Stimulated activated CD8-positive, alpha-beta memory T cell treated with anti-CD3 and anti-CD28 coated beads, Interleukin-12 subunit alpha, Interleukin-12 subunit beta, amount 100 ng/mL, for 4 hours (primary cell): ENCODE results near the gene HIVEP3.
A peak's percentile ranks its signal among the peaks of the same experiment; 100 is the strongest.

Source experiments
- DNase-seq: peaks from one replicate; pipeline ENCODE4 v3.0.0-alpha.2; 2020; ENCODE audit warnings: low read depth

HIVEP3 gene

DNA sequence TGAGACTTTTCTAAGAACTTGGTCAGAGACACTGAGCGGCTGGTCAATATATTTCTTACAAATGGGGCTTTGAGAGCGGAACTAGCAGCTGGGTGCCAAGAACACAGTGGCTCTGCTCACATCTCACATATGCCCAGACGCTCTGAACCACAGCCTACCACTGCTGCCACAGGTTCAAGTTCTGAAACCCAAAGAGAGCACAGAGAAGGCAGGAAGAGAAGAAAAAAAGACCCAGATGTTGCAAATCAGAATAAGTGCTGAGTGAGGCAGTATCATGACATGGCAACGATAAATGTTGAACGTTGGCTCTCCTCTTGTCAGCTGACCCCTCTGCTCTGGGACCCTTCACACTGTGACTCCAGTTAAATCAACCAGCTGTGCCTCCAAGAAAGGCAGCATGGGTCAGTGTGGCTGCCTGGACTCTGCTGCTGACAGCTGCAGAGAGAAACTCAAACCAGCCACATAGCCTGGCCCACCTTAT is 26.4 kb downstream of the HIVEP3 start:
- DNase-seq: no peak

DNA sequence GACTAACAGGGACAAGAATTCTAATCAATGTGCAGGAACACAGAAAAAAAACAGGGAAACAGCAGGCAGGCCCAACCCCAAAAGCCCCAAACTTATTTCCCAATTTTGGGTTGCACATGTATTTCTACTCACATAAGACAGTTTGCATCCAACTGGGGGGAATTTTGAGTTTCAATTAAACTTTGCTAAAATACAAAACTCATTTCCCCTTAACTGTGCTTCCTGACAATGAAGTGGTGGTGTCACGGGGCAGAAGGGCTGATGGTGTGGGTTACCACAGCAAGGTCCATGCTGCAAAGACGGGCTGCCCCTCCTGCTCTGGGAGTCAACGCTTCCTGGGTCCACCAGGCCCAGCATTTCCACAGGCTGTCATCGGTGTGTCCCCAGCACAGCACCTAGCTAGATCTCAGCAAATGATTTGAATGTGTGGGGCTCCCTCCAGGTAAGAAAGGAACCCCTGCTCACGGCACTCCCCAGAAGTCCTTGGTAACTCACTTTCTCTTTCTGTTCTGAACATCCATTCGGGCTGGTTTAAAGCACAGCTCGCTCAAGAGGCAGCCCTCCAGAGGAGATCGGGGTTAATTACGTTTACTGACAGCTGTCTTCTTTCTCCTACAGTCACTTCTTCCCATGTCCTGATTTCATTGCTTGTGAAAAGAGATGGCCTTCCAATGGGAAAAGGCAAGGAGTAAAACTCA is 27.4 kb downstream of the HIVEP3 start:
- peak; percentile 37 for DNase-seq

DNA sequence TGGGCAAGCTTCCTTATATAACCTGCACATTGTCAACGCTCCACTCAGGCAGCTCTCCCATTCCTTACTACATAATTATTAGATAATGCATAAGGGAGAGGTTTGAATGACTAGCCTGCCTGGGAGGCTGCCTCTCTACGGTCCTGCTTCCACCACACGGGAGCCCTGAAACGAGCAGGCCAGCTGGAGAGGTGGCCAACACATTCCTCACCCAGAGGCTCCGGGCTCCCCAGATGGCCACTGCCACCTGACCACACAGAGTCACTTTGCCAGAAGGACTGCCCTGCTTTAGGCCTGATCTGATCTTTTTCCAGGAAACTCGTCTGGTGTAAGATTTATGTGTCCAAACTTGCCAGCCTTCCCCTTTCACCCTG is 27.9 kb downstream of the HIVEP3 start:
- DNase-seq: no peak

DNA sequence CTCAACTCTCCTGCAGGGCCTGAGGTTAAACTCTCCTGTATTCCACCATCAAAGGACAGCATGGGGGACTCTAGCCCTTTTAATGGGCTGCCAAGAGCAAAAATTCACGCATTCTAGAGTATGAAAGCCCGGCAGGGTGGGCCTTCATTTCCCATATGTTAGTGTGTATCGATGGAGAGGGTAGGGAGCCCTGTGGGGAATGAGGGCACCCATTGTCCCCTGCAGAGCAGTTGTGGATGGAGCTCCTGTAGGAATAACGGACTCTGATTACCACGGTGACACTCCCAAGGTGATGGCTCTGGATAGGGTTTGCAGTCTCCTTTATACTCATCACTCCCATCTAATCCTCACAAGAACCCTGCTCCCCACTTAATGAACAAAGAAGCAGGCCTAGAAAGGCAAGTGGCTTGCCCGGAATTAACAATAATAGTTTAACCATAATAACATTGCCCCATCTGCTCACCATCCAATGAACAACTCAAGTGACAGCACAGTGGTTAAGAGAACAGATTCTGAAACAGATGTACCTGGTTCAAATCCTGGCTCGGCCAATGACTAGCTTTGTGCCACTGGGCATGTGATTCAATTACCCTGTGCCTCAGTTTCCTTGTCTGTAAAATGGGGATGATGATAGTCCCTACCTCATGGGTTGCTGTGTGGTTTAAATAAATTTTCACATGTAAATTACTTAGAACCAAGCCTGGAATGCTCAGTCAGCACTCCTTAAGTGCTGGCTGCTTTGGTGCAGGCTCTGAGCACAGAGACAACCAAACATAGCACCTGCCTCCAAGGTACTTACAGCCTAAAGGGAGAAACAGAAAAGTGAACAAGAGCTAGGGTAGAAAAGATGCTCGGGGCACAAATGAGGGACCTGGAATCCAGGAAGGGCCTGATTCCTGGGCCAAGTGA is 29.0 kb downstream of the HIVEP3 start:
- no peak for DNase-seq

DNA sequence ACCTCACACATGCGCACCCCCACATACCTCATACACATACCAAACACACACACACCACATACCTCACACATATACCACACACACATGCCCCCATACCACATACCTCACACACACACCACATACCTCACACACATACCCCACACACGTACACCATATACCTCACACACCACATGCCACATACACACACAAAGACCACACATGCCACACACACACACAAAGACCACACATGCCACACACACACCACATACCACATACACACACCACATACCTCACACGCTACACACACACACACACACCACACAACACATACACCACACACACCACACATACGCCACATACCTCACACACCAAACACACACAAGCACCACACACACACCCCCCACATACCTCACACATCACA is 30.0 kb downstream of the HIVEP3 start:
- no peak for DNase-seq

DNA sequence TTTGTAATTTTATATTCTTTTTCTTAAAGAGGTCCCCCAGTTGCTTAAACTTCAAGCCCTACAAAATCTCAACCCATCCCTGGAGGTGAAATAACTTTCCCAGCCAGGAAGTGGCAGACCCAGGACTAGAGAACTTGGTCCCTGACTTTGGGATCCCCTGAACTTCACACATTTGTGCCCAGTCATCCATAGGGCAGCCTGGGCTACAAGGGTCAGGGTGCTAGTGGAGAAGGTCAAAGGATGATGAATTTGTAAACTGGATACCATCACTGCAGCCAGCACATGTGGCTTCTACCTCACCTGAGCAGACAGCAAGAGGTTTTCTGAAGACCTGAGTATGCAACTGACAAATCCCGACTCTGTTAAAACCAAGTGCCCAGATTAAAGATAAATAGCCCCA is 31.4 kb downstream of the HIVEP3 start:
- DNase-seq: no peak

DNA sequence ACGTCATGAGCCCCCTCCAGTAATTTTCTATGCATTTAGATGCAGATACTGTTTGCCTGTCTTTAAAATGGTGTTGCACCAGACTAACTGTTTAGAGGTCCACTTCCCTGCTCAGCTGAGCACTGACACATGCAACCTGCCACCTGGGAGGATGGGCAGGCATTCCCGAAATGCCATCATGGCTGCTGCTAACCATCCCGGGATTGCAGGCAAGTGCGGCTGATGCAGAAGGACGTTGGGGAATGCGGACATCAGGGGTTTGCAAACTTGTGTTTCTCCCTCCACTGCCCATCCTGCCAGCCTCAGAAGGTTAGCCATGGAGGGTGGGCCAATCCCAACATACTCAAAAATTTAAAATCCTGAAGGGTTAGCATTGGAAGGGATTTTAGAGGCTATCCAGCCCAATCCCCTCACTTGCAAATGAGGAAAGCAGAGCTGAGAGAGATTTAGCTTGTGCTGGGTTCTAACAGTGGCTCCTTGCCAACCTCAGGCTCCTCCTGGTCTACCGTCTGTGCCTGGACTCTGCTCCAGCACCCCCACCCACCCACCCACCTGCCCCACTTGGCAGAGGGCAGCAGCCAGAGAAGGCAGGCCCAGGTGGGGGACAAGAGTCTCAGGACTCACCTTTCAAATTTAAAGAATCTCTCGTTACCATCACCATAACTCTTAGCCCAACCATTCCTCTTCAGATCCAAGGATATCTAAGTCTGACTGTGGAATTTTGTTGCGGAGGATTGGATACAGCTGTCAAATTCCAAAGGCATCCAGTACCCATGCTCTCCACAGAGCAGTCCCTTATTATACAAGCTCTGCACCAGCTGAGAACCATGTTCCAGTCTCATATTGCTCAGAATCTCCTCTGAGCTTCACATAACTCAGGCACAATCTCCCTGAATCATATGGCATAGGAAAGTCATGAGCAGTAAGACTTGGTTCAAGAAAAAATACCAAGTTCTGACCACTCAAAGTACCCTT is 34.2 kb downstream of the HIVEP3 start:
- no peak for DNase-seq

DNA sequence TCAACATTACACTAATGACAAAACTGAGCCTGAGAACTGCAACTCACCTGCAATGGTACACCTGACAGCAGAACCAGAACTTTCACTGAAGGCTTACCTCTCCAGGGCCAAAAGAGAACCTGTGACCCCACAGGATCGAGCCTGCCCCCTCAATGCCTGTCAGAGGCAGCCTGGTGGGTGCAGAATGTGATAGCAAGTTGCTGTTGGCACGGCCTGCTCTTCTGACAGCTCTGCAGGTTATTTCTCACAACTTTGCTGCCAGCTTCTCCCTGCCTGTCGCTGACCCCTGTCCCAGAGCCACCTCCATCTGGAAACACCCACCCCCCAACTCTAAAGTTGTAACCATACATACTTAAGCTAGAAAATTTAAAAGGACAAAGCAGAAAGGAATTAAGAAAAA is 35.2 kb downstream of the HIVEP3 start:
- DNase-seq: no peak

DNA sequence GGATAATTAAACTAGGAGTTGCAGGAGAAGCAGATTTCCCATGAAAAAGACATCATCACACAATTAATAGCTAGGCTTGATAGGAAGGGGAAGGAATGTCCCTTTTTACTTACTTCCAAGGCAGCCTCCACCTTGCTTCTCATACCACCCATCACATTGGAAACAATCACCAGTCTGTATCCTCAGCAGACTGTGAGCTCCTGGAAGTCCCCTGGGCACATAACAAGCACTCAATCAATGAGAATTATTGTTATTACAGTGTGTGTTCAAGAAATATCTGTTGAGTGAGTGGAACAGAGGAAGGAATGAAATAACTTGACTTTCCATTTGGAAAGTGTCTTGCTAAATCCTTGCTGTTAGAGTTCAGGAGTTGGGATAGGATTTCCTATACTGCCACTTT is 36.2 kb downstream of the HIVEP3 start:
- DNase-seq: no peak

DNA sequence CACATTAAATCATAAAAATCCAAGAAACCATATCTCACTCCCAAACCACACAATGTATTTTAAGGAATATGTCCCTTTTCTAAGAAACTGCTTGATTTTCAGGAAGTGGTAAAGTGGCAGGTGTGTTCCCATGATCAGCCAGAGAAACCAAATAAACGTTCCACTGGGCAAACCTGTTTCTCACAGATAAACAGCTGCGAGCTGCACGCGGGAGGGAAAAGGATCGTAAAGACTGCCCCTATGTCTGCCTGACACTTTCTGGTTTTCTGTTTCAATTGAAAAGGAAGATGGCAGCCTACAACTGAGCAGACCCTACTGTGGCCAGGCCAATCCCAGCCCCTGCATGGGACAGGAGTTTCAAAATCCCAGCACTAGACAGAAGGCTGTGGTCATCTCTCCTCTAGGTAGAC is 36.6 kb downstream of the HIVEP3 start:
- DNase-seq: no peak

DNA sequence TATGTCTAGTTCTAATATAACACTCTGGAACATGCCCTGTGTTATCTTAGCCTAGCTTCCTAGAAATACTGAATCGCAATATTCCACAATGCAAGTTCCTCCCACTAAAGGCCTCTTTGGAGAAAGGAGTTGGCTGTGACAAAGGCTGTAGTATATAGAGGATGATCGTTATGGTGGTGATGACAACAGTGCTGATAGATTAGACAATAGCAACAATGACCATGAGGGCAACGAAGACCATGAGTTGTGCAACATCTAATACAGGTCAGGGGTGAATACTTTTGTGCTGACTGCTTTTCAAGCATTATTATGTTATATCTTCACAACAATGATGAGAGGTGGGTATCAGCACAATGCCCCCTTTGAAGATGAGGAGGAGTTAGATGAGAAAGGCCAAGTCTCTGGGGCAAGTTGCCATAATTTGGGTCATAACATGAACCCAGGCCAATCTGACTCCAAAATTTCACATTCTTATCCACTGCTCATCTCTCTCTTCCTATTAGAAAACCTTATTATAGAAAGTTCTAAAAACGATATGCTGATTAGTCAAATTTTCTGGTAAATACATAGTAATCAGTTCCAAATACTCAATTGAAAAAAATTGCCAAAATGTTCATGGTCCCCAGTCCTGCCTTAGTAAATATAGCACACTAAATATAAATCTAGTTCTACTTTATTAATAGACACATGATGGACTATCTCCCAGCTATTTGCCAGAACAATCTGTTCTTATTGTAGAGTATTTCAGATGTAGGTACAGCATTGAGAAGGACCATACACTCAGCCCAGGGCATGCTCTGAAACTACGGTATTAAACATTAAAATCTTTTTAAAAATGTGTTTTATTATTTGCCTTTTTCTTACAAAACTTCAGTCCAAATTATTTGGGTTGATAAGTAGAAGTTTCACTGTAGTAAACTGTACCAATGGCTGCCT is 37.5 kb downstream of the HIVEP3 start:
- DNase-seq: no peak

DNA sequence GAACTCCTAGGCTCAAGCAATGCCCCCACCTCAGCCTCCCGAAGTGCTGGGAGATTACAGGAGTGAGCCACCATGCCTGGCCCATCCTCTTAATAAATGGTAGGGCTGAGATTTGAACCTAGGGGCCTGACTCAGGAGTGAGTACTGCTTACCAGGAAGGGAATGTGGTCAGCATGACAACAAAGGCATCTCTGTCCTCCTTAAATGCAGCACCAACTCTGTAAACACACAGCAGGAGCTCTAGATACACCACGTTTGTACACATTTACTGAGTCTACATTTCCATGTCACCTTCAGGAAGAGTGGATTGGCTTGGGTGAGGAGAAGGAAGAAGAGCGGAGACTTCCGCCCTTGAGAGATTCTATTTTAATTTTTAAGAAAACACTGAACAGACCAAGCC is 38.5 kb downstream of the HIVEP3 start:
- no peak for DNase-seq

DNA sequence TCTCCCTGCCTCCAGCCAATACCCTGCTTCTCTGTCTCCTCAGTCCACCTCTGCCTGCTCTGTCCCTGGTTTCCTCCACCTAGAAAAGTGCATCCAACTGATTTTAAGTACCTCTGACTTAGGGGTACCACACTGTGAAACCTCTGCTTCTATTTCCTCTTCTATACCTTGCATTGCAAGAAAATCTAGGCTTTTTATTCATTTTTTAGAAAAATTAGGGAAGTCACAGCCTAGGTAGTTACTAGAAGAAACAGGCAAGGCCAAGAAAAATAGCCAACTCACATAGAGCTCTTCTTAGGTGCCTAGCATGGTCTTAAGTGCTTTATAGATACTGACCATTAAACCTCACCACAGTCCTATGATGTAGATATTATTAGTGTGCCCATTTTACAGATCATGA is 39.1 kb downstream of the HIVEP3 start:
- DNase-seq: no peak

DNA sequence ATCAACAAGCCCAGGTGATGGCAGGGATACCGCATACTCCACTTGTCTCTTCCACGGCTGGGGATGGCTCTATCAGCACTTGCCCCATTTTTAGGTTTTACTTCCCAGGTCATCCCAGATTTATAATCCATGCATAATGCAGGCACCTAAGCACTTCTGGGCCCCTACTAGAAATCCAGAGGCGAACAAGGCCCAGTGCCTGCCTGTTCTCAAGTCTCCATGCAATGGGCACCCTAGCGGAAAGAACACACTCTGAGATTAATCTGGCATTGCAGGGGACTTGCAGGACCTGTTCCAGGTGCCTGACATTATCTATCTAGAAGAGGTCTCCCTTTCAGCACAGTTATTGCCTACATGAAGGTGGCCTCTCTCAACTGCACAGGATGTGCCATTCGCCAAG is 39.8 kb downstream of the HIVEP3 start:
- DNase-seq: no peak

DNA sequence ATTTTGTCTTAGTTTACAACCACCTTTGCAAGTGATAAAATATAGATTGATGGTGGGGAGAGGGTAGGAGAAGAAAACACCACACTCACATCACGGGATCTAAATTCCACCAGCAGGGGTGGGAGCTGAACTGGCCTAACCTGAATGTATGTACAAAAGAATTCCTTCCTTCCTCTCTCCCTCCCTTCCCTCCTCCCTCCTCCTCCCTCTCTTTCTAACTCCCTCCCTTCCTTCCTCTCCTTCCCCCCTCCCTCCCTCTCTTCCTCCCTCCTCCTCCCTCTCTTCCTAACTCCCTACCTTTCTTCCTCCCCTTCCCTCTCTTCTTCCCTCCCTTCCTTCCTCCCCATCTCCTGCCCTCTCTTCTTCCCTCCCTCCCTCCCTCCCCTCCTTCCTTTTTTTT is 40.2 kb downstream of the HIVEP3 start:
- DNase-seq: no peak

DNA sequence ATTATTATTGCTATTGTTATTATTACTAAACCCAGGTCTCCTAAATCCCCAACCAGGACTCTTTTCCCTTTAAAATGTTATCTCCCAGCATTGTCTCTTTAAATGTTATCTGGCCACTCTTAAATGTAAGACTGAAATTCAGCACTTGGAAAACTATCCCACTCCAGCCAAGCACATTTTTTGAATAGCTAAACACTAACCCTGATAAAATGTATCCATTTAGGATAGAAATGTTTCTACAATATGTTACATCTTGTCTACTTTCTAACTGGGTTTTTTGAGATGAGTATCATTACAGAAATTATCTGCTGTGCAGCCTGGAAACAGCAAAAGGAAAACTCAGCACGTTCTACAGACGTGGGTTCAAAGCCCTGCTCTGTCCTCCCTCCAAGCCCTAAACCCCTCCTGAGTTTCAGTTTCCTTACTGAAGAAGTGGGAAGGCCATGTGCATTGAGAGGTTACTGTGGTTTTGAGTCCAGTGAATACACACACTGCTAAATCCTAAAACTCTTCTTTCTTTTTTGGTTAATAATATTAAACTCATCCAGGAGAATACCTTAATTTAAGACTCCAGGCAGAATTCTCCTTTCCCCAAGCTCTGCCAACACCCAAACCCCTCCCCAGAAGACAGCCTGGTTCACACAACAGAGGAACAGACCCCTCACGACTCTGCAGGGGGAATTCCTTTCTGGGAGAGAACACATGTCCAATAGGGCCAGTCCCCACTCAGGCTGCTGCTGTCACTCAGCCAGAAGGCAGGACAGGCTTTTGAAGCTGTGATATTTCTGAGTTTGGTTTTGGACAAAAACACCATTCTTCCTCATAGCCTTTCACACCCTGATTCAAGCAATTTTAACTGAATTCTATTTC is 41.9 kb downstream of the HIVEP3 start:
- DNase-seq: no peak

DNA sequence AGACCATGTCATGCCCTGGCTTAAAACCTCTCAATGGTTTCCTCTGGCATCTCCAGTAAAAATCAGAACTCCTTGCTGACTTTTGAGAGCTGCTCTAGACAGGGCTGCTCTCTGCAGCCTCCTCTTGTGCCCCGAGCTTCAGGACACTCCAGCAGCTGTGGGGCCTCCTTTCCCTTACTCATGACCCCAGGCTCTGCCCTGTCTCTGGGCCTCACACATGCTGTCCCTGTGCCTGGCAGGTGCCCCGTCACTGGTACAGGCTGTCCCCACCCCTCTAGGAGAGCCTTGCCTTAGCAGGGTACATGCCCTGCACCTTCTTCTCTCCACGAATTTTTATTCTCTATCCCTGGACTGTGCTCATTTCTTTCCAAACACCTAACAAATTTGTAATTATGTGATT is 43.2 kb downstream of the HIVEP3 start:
- no peak for DNase-seq

DNA sequence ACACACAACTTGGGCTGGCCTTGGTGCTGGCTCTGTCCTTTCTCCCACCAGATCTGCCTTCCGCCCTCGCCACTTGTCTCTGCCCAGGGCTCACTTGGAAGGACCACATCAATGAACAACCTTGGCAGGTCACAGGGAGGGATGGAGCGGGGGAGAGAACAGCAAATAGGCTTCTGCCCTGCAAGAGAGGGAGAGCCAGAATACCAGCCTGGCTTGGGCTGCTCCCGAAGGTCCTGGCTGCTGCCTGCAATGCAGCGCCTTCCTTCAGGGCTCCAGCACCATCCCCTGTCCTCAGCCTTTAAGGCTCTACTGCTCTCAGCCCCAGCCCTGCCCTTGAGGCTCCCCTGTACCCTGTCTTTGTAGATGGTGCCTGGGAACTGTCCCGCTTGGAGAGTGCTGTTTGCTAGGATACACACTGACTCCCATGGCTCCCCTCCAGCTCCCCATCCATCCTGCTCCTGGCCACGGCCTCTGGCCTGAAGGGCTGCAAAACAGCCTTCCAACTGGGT is 43.8 kb downstream of the HIVEP3 start:
- no peak for DNase-seq

DNA sequence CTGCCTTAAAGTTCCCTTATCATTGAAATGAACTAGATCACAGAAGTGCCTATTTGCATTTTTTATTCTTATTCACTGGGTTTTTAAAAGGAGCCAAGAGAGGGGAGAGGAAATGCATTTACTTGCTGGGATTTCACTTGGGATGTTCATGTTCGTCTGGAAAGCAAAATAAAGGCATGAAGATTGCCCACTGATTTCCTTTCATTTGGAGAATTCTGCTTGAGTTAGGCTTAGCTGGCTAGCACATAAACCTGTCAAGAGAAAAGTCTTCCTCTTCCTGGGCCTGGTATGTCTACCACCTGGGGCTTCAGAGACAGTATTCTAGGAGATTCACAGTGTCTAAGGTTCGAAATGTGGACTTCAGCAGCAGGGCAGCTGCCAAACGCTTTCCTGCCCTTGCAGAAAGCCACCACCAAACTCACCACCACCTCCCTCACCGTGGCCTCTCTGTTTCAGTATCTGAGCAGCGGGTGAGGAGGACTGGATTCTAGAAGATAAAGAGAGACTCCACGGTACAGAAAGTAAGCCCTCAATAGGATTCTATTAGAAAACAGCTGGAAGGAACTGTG is 44.5 kb downstream of the HIVEP3 start:
- no peak for DNase-seq

DNA sequence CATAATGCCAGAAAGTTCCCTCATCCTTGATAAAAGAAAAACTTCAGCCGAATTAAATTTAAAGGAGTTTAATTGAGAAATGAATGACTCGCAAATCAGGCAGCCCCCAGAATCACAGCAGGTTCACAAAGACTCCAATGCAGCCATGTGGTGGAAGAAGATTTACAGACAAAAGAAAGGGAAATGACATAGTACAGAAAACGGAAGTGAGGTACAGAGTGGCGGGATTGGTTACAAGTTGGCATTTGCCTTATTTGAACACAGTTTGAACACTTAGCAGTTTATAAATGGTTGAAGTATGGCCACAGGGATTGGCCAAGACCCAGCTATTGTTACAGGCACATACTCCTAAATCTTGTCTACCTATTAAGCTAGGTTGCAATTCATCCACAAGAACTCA is 46.6 kb downstream of the HIVEP3 start:
- no peak for DNase-seq
